GM21825 (cell line): ENCODE results near the gene ISCA1.
"Not testable (repeated sequence)": the region's sequence is repeated elsewhere in the genome, so short reads cannot be mapped to it uniquely, and the experiment has no call there.

Source experiments
- ATAC-seq: cut with Tn5 transposase; IDR thresholded peaks from one replicate; pipeline ENCODE4 v1.9.1; 2021; ENCODE audit warnings: mild to moderate bottlenecking, moderate library complexity; ENCODE audit not compliant: unreplicated experiment

Gene ISCA1

DNA sequence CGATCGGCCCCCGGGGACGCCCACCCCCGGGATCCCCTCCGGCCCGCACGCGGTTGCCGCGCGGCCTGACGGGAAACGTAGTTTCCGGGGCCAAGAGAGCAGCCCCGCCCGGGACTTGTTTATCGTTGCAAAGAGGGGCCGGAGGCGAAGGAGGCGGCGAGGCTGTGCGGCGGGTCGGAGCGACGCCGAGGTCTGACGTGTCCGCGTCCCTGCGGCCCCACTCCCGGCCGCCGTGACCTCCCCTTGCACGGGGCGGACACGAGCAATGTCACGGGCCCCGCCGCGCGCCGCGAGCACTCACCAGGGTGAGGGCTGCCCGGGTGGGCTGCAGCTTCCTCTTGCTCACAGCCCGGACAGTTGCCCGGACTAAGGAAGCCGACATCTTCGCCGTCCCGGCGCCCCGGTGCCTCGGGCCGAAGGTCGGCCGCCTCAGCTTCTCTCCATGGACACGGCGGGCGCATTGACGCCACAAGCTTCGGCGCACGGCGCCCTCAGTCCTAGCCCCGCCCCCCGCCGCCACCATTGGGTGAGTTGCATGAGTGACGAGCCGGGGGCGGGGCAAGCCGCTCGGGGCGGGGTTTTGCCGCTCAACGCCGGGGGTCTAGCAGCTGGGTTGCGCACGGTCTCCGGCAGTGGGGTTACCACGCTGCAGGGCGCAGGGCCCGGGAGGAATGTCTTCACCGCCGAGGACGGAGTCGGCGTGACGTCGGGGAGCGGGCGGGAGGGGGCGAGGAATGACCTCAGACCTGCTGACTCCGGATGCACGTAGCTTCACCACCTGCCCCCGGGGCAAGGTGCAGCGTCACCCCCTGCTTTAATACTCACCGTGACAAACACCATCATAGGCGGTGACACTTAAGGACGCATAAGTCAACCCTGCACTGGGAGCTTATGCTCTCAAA is at the start of gene ISCA1:
Gene ISCA1 (minus strand): TSS at position 462 of the 902 bp plus-strand sequence. CDS start 80 bp downstream, at position 382.
- ATAC-seq: peak; percentile 77

- ATAC-seq: no peak
Measured at GRCh38 chr9:86330186-86330585, 47.8 kb upstream of the ISCA1 start.

- ATAC-seq: no peak
Measured at GRCh38 chr9:86329649-86330048, 47.3 kb upstream of the ISCA1 start.

DNA sequence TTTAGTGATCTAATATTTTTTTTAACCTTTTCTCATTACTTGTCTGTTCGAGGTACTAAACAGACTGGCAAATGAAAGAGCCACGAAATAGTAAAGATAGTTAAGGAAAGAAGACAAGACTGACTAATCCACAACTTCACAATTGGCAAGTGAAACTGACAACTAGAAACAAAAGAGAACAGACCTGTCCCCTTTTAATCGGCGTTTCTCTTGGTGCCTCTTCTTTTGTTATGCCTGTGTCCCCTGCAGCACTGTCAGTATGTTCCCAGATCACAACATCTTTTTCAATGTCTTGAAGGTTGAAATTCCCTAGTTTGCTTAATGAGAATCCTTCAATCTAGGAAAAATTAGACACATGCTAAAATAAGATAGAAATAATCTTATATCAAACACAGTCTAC is 45.8 kb upstream of the ISCA1 start:
- no peak for ATAC-seq

DNA sequence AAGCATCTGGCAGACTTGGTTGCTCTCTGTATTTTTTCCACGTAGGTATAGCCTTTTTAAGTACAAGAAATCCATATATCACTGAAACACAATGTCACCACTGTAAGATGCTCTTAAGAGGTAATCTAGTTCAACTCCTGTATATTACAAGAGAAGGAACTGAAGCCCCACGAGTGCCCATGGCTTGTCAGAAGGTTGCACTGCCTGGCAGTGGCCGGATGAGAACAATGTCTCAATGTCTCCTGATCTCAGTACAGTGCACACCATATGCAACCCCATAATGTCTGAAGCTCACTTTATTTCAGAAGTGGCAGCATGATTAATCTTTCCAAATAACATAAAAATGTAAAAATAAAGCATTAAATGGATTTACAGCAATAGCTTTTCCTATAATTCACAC is 44.2 kb upstream of the ISCA1 start:
- no peak for ATAC-seq

DNA sequence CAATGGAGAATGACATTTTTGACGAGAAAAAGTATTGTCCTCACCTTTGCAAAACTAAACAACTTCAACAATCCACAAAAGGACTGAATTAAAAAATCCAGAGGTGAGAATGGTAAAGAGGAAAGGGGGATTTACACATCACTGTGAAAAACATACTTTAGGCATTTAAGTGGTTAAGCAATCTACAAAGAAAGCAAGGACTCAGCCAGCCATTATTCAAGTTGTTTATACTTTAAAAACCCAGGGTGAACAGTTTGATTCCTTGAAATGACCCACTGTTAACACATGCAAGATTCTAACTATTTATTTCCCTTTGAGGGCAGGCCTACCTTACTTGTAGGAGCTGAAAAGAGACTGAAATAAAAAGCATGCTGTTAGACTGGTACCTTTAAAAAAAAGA is 42.6 kb upstream of the ISCA1 start:
- no peak for ATAC-seq

DNA sequence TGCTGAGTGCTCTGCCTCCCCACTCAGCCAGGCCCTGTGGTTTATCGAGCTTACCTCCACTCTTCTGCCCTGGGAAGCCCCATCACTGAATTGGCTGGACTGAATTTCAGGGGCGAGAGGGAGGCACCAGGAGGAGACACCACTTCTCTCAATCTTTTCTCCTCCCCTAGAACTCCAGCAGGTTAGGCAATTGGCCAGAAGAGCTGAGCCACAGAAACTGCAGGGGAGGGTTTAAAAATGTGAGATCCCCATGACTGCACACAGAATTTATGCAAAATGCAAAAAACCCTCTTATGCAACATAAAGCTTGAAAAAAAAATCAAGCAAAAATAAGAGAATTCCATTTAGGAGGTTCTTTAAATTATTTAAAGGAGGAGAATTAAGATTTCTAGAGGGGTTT is 42.0 kb upstream of the ISCA1 start:
- peak; percentile 57 for ATAC-seq

GRCh38 chr9:86322973-86323644 is 40.8 kb upstream of the ISCA1 start:
- no peak for ATAC-seq

- no peak for ATAC-seq
Measured at GRCh38 chr9:86321373-86321772, 39.0 kb upstream of the ISCA1 start.

DNA sequence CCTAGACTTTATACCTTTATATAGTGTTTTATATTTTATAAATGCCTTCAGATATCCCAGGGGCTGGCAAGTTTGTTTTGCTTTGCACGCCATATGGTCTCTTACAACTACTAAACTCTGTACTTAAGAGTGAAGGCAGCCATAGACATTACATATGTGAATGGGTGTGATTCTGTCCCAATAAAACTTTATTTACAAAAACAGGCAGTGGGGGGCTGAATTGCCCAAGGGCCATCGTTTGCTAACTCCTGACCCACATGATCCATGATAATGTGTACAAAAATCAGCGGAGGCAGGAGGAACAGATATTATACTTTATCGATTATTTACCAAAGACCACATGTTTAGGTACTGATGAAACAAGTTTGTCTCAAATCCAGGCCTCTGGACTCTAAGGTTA is 35.8 kb upstream of the ISCA1 start:
- ATAC-seq: no peak

DNA sequence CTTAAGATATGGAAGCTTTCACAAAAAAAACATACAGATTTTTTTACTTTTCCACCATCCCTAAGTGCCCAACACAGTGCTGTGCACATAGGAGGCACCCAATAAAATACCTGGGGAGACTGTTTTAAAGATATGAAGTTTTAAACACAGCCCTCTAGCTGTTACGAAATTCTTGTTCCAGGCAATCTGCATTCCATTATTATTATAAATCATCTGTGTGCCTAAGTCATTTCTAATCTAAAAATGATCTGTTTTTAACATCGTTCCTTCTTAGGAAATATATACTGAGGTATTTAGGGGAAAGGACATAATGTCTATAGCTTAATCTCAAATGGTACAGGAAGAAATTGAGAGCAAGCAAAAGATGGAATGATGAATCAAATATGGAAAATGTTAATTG is 32.7 kb upstream of the ISCA1 start:
- no peak for ATAC-seq

DNA sequence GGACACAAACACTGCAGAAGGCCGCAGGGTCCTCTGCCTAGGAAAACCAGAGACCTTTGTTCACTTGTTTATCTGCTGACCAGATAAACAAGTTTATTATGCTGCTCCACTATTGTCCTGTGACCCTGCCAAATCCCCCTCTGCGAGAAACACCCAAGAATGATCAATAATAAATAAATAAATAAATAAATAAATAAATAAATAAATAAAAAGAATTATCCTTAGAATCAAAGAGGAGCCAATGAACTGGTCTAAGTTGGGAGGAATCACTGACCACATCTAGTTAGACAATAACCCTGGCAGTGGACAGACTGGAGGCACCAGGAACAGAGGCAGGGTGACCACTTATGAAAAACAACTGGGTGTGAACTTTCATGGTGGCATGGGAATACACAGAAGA is 30.6 kb upstream of the ISCA1 start:
- ATAC-seq: not testable (repeated sequence)

DNA sequence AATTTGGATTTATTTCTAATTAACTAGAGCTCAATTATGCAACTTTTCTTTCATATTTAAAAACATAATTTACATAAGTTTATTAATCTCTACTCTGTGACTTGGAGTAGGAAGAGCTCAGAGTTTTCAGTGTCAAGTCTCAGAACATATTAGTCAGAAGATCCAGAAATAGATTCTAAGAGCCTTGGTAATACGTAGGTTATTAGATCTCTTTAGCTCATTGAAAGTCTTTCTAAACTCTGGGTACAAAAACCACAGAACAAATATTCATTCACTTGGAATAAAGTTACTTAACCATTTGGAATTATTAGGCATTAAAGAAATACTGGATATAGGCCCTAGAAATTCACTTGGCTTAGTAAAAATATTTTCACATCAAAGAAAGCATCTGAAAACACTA is 26.3 kb upstream of the ISCA1 start:
- ATAC-seq: no peak

- ATAC-seq: no peak
Measured at GRCh38 chr9:86304236-86304730, 21.9 kb upstream of the ISCA1 start.

- no peak for ATAC-seq
Measured at GRCh38 chr9:86303316-86303975, 21.1 kb upstream of the ISCA1 start.

DNA sequence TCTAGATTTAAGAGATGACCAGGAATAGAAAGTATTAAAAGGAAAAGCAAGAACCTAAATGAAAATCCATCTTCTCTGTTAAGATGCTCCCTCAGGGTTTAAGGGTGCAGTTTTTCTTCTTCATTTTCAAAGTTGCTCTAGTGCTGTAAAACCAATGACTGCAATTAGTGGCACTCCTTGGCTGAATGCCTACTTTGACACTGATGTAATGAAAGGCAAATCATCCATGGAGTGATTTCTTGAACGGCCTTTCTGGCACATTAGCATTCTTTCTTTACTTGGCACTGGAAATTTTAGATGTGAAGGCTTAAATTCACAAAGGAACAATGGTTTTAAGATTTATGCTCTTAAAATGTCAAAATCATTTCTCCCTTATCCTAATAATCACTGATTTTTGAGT is 19.3 kb upstream of the ISCA1 start:
- no peak for ATAC-seq

DNA sequence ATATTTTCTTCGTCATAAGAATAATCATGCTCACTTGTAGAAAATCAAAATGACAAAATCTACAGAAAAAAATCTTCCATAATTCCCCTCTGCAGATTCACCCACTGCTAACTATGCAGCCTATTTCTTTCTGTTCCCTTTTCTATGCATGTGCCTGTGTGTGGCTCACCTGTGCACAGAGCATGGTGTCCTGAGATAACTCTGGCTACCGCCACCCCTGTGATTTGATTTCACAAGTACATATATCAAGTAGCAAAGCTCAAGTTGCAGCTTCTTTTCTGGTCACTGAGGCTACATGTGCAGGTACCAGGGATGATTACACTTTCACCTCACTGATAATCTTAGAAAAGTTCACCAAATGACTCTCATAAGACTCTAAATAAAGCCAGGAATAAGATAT is 18.4 kb upstream of the ISCA1 start:
- no peak for ATAC-seq

- no peak for ATAC-seq
Measured at GRCh38 chr9:86298873-86299272, 16.5 kb upstream of the ISCA1 start.

GRCh38 chr9:86290341-86290740 is 8.0 kb upstream of the ISCA1 start:
- not testable (repeated sequence) for ATAC-seq

- no peak for ATAC-seq
Measured at GRCh38 chr9:86288499-86289198, 6.3 kb upstream of the ISCA1 start.

DNA sequence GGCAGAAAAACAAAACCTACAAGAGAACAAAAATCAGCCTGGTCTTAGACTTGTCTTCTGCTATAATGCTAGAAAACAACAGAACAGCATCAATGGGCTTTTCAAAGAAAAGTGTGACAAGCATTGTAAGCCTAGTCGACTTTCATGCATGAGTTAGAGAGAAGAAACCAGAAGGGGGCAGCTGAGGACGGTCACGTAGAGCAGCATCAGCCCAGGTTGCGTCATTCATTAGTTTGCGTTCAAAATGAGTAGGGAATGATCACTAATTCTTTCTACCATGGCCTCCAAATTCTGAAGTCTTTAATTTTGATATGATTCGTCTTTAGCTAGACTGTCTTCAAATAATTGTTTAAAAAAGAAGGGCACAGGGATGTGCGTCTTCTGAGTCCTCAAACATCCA is 4.7 kb upstream of the ISCA1 start:
- no peak for ATAC-seq
